ENCODE data around the gene MACF1.
"Not testable (repeated sequence)": the region's sequence is repeated elsewhere in the genome, so short reads cannot be mapped to it uniquely, and the experiment has no call there.

The MACF1 gene

DNA sequence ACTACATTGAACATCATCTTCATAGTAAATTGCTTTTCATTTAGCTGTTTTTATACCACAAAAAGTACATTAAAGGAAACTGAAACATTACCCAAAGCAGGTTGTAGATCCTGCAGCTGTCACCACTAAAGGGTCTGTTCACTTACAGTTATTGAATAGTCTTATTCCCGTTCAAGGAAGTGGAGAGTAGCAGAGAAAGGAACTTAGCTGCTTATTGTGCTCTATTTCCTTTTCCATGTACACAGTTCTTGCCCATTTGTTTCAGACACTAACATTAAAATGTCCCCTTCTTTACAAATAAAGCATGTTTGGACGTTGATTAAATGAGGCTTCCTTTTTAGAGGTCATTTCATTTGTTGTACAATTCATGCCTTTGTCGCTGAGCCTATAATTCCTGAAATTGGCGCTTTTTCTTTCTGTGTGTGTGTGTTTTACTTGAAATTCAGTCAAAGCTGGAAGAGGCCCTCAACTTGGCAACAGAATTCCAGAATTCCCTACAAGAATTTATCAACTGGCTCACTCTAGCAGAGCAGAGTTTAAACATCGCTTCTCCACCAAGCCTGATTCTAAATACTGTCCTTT, 242.6 kb downstream of the MACF1 start:
- TF ChIP-seq, protein P1, sequence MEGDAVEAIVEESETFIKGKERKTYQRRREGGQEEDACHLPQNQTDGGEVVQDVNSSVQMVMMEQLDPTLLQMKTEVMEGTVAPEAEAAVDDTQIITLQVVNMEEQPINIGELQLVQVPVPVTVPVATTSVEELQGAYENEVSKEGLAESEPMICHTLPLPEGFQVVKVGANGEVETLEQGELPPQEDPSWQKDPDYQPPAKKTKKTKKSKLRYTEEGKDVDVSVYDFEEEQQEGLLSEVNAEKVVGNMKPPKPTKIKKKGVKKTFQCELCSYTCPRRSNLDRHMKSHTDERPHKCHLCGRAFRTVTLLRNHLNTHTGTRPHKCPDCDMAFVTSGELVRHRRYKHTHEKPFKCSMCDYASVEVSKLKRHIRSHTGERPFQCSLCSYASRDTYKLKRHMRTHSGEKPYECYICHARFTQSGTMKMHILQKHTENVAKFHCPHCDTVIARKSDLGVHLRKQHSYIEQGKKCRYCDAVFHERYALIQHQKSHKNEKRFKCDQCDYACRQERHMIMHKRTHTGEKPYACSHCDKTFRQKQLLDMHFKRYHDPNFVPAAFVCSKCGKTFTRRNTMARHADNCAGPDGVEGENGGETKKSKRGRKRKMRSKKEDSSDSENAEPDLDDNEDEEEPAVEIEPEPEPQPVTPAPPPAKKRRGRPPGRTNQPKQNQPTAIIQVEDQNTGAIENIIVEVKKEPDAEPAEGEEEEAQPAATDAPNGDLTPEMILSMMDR (IDR thresholded peaks at IDR 0.05; ENCODE audit: extremely low read depth, missing control alignments), result no peak
- DNase-seq (ENCODE audit: low spot score), result no peak

DNA sequence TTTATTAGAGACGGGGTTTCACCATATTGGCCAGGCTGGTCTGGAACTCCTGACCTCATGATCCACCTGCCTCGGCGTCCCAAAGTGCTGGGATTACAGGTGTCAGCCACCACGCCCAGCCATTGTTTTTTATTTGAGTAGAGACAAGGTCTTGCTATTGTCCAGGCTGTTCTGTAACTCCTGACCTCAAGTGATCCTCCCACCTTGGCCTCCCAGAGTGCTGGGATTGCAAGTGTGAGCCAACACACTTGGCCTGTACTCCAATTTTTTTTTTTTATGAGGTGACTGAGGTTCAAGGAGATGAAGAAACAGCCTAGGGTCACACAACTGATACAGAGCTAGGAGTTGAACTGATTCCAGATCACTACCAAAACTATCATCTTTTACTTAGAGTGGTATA, 245.5 kb downstream of the MACF1 start:
- DNase-seq (ENCODE audit: low spot score), result not testable (repeated sequence)

DNA sequence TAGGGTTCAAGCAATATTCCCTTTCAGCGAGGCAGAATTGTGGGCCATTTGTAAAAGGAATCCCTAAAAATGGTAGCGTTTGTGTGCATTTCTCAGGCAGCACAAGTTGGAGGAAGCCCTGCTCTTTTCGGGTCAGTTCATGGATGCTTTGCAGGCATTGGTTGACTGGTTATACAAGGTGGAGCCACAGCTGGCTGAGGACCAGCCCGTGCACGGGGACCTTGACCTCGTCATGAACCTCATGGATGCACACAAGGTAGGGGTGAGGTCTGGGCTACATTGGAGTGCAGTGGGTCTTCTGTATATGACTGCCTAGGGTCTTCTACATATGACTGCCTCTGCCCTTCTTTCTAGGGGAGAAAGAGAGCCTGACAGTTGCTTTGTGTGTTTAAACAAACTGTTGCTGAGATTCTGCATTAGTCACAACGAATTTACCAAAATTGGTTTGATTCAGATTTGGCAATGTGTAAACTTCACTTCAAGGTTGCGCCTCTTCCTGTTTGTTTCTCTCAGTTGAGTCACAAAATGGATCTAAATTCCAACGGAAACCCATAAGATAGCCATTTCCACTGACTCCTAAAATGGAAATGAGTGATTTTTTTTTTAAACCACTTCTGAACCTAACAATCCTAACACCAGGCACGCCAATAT, 246.6 kb downstream of the MACF1 start:
- TF ChIP-seq, protein P1 (IDR thresholded peaks at IDR 0.05; ENCODE audit: extremely low read depth, missing control alignments), result no peak
- no peak for DNase-seq (ENCODE audit: low spot score)

DNA sequence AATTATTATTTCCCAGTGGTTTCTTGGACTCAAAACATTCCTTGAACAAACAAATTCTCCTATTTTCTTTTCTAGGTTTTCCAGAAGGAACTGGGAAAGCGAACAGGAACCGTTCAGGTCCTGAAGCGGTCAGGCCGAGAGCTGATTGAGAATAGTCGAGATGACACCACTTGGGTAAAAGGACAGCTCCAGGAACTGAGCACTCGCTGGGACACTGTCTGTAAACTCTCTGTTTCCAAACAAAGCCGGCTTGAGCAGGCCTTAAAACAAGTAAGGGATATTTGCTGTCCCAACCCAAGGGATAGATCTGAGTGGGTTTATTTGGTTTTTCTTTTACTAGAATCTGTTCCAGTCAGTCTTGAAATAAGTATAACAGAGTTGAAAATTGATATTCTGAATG, 247.6 kb downstream of the MACF1 start:
- DNase-seq (ENCODE audit: low spot score), result no peak
- TF ChIP-seq, protein P1 (IDR thresholded peaks at IDR 0.05; ENCODE audit: extremely low read depth, missing control alignments), result no peak

DNA sequence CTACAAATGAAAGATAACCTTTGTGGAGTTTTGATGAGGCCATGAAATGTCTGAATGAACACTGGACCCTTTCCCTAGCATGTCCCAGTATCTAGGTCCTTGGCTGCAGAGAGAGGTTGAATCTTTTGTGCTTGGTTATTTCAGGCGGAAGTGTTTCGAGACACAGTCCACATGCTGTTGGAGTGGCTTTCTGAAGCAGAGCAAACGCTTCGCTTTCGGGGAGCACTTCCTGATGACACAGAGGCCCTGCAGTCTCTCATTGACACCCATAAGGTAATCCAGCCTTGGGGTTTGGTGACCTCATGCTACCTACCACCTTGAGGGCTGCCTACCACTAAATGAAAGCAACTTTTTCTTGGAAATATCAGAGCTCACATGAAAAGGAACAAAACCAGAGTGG, 248.0 kb downstream of the MACF1 start:
- no peak for DNase-seq (ENCODE audit: low spot score)
- TF ChIP-seq, protein P1 (IDR thresholded peaks at IDR 0.05; ENCODE audit: extremely low read depth, missing control alignments), result no peak

DNA sequence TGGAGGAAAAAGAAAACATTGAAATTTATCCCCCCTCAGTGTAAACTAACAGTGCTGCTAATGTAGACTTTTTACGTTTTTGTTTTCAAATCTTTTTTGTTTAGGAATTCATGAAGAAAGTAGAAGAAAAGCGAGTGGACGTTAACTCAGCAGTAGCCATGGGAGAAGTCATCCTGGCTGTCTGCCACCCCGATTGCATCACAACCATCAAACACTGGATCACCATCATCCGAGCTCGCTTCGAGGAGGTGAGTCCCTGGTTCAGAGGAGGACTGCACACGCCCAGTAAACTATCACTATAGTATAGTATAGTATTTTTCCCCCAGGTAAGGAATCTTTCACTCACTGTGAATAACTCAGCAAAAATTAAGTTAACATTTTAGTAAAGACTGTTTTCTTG, 249.1 kb downstream of the MACF1 start:
- no peak for DNase-seq (ENCODE audit: low spot score)
- TF ChIP-seq, protein P1 (IDR thresholded peaks at IDR 0.05; ENCODE audit: extremely low read depth, missing control alignments), result no peak

DNA sequence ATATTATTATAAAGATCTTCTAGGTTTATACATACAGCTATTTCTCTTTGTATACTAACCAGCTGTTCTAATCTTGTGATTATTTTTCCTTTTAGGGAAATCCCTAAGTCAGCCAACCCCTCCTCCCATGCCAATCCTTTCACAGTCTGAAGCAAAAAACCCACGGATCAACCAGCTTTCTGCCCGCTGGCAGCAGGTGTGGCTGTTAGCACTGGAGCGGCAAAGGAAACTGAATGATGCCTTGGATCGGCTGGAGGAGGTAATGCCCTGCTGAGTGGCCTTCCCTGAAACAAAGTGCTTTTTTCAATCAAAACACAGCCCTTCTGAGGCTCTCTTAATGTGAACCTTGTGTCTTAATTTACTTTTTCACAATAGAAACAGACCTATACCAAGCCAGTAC, 254.5 kb downstream of the MACF1 start:
- TF ChIP-seq, protein P1 (IDR thresholded peaks at IDR 0.05; ENCODE audit: extremely low read depth, missing control alignments), result no peak
- DNase-seq (ENCODE audit: low spot score), result no peak

DNA sequence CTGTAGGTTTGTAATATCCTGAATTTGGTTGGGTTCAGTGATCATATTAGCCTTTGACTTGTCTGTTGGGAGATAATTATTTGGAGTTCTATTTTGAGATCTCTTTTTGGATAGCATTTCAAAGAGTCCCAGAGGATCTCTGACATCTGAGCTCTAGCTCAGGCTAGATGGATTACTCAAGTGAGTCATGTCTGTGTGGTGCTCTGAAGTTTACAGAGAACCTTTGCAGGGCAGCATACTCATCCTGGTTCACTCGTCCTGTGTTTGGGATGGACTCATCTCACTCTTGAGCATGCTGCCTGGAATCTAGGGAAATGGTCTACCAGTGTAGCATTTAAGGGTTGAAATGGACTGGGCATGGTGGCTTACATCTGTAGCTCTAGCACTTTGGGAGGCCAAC, 257.6 kb downstream of the MACF1 start:
- TF ChIP-seq, protein P1 (IDR thresholded peaks at IDR 0.05; ENCODE audit: extremely low read depth, missing control alignments), result no peak
- no peak for DNase-seq (ENCODE audit: low spot score)
